IMR-90 (cell line): ENCODE results near the gene TMEM204. TPM values are rescaled to one million over a fixed set of nuclear protein-coding genes. Genes with fewer than 3 reads are reported as not detected.

Source experiments
- ATAC-seq: fragments of 200-7000 bp; cut with Tn5 transposase; 2 replicates; pipeline ENCODE4 v1.9.1; 2020; ENCODE audit warnings: low read depth, mild to moderate bottlenecking, moderate library complexity
- BruUV-seq: library from RNA; stranded (reverse); fragments of 400-500 nt; replicated peaks from 2 replicates; lab custom pipeline; 2021; lab: Mats Ljungman, UMichigan
- CTCF ChIA-PET: fragments of 300-600 bp; formaldehyde crosslinking; extraction: SDS; loops from one replicate; lab custom pipeline; 2021; ENCODE audit warnings: antibody characterized with exemption; lab: Yijun Ruan, JAX
- POLR2A ChIA-PET: fragments of 300-600 bp; sonication (Branson Sonifier 250); formaldehyde crosslinking; loops from one replicate; lab custom pipeline; 2022; ENCODE audit warnings: antibody characterized with exemption; ENCODE audit not compliant: unreplicated experiment; lab: Charles Lee
- DNase-seq: peaks from one replicate; pipeline ENCODE4 v3.0.0; 2013
- H2AFZ ChIP-seq: replicated peaks from 2 replicates; pipeline ENCODE3; 2013; ENCODE audit warnings: low read length, mild to moderate bottlenecking; ENCODE audit not compliant: poor library complexity
- H2AK5ac ChIP-seq: 2 replicates; pipeline ENCODE4 v1.6.1; 2013; ENCODE audit warnings: low read depth, low read length, inconsistent platforms
- H2AK9ac ChIP-seq: replicated peaks from 2 replicates; pipeline ENCODE3; 2013; ENCODE audit warnings: mild to moderate bottlenecking, low read depth, low read length, moderate library complexity; ENCODE audit not compliant: poor library complexity
- H2BK120ac ChIP-seq: 2 replicates; pipeline ENCODE4 v1.6.1; 2013; ENCODE audit warnings: low read depth, low read length, inconsistent platforms
- H2BK15ac ChIP-seq: 3 replicates; pipeline ENCODE4 v1.6.1; 2013; ENCODE audit warnings: low read depth, low read length, inconsistent platforms
- H2BK20ac ChIP-seq: 2 replicates; pipeline ENCODE4 v1.6.1; 2013; ENCODE audit warnings: low read depth, mild to moderate bottlenecking, inconsistent platforms, low read length, moderate library complexity
- H2BK5ac ChIP-seq: 2 replicates; pipeline ENCODE4 v1.6.1; 2013; ENCODE audit warnings: mild to moderate bottlenecking, low read depth, low read length, inconsistent platforms; ENCODE audit not compliant: poor library complexity, severe bottlenecking
- H3K14ac ChIP-seq: replicated peaks from 2 replicates; pipeline ENCODE4 v1.6.1; 2013; ENCODE audit warnings: low read depth, low read length, inconsistent platforms
- H3K18ac ChIP-seq: 2 replicates; pipeline ENCODE4 v1.6.1; 2013; ENCODE audit warnings: low read depth, low read length, control low read depth
- H3K23ac ChIP-seq: 2 replicates; pipeline ENCODE4 v1.6.1; 2013; ENCODE audit warnings: low read depth, low read length, inconsistent platforms
- H3K27ac ChIP-seq: 2 replicates; pipeline ENCODE4 v1.5.1; 2013; ENCODE audit warnings: mild to moderate bottlenecking, control low read depth, low read length; ENCODE audit not compliant: insufficient read depth
- H3K27me3 ChIP-seq: 2 replicates; pipeline ENCODE4 v1.6.1; 2013; ENCODE audit warnings: low read length; ENCODE audit not compliant: control insufficient read depth, insufficient read depth
- H3K36me3 ChIP-seq: 2 replicates; pipeline ENCODE4 v1.6.1; 2013; ENCODE audit warnings: low read length, mixed read lengths; ENCODE audit not compliant: control insufficient read depth, insufficient read depth
- H3K4ac ChIP-seq: 2 replicates; pipeline ENCODE4 v1.6.1; 2013; ENCODE audit warnings: low read depth, low read length, inconsistent platforms
- H3K4me1 ChIP-seq: 2 replicates; pipeline ENCODE4 v1.6.1; 2013; ENCODE audit warnings: low read length, mixed read lengths; ENCODE audit not compliant: control insufficient read depth, insufficient read depth
- H3K4me2 ChIP-seq: 2 replicates; pipeline ENCODE4 v1.6.1; 2013; ENCODE audit warnings: low read depth, mild to moderate bottlenecking, control low read depth, low read length, moderate library complexity
- H3K4me3 ChIP-seq: 2 replicates; pipeline ENCODE4 v1.5.1; 2013; ENCODE audit warnings: low read depth, mild to moderate bottlenecking, control low read depth, low read length, moderate library complexity; ENCODE audit not compliant: insufficient read depth
- H3K56ac ChIP-seq: 2 replicates; pipeline ENCODE4 v1.6.1; 2013; ENCODE audit warnings: low read length, inconsistent platforms; ENCODE audit not compliant: insufficient read depth; ENCODE audit errors: extremely low read depth
- H3K79me1 ChIP-seq, 2 experiments: 2 replicates each; pipeline ENCODE4 v1.6.1; 2013; ENCODE audit warnings: low read length in 2 of 2, inconsistent platforms in 1 of 2, low read depth in 1 of 2
- H3K9ac ChIP-seq: 2 replicates; pipeline ENCODE4 v1.6.1; 2013; ENCODE audit warnings: low read depth, low read length, control low read depth
- H3K9me1 ChIP-seq: 2 replicates; pipeline ENCODE4 v1.6.1; 2013; ENCODE audit warnings: low read length, inconsistent platforms; ENCODE audit not compliant: insufficient read depth
- H3K9me3 ChIP-seq: 2 replicates; pipeline ENCODE4 v1.6.1; 2013; ENCODE audit warnings: low read length; ENCODE audit not compliant: control insufficient read depth, insufficient read depth
- H4K20me1 ChIP-seq: 2 replicates; pipeline ENCODE4 v1.6.1; 2013; ENCODE audit warnings: low read length, inconsistent platforms; ENCODE audit not compliant: insufficient read depth
- H4K5ac ChIP-seq: 2 replicates; pipeline ENCODE4 v1.6.1; 2013; ENCODE audit warnings: mild to moderate bottlenecking, low read depth, low read length, control low read depth
- H4K8ac ChIP-seq, 2 experiments: 2 replicates each; pipeline ENCODE4 v1.6.1; 2013; ENCODE audit warnings: low read depth in 2 of 2, low read length in 2 of 2, control low read depth in 1 of 2, inconsistent platforms in 1 of 2
- H4K91ac ChIP-seq: 2 replicates; pipeline ENCODE4 v1.6.1; 2013; ENCODE audit warnings: low read depth, low read length, inconsistent platforms; ENCODE audit not compliant: insufficient read depth
- BHLHE40 ChIP-seq: fragments of 150-350 bp; IDR thresholded peaks from 2 replicates; pipeline ENCODE4 v1.6.1; 2016; ENCODE audit warnings: mild to moderate bottlenecking, low read depth, low read length
- CTCF ChIP-seq: conservative IDR thresholded peaks from 2 replicates; pipeline ENCODE4 v1.5.1; 2012; ENCODE audit warnings: mild to moderate bottlenecking, low read depth, low read length, improper control_type of control experiment
- FOS ChIP-seq: fragments of 150-350 bp; IDR thresholded peaks from 2 replicates; pipeline ENCODE4 v1.6.1; 2016; ENCODE audit warnings: low read depth, low read length
- MAFK ChIP-seq: IDR thresholded peaks from 2 replicates; pipeline ENCODE4 v1.6.1; 2012; ENCODE audit warnings: low read depth, low read length, improper control_type of control experiment
- MAZ ChIP-seq: IDR thresholded peaks from 2 replicates; pipeline ENCODE4 v1.6.1; 2012; ENCODE audit warnings: low read depth, mild to moderate bottlenecking, low read length, improper control_type of control experiment, moderate library complexity, borderline replicate concordance
- MXI1 ChIP-seq: IDR thresholded peaks from 2 replicates; pipeline ENCODE4 v1.6.1; 2012; ENCODE audit warnings: low read depth, mild to moderate bottlenecking, low read length, moderate library complexity, borderline replicate concordance
- NFE2L2 ChIP-seq: fragments of 150-350 bp; IDR thresholded peaks from 2 replicates; pipeline ENCODE4 v1.6.1; 2016; ENCODE audit warnings: low read depth, mild to moderate bottlenecking, low read length
- POLR2A ChIP-seq: IDR thresholded peaks from 2 replicates; pipeline ENCODE4 v1.6.1; 2012; ENCODE audit warnings: mild to moderate bottlenecking, low read depth, low read length
- RCOR1 ChIP-seq: IDR thresholded peaks from 2 replicates; pipeline ENCODE4 v1.6.1; 2012; ENCODE audit warnings: mild to moderate bottlenecking, low read length, improper control_type of control experiment; ENCODE audit not compliant: insufficient replicate concordance
- RFX5 ChIP-seq: IDR thresholded peaks from 2 replicates; pipeline ENCODE4 v1.8.0; 2012; ENCODE audit warnings: low read depth, mild to moderate bottlenecking, low read length, moderate library complexity
- SMC3 ChIP-seq: fragments of 150-350 bp; IDR thresholded peaks from 2 replicates; pipeline ENCODE4 v1.6.1; 2016; ENCODE audit warnings: low read depth, mild to moderate bottlenecking, antibody characterized with exemption, low read length, moderate library complexity
- USF2 ChIP-seq: fragments of 150-350 bp; IDR thresholded peaks from 2 replicates; pipeline ENCODE4 v1.6.1; 2017; ENCODE audit warnings: mild to moderate bottlenecking, antibody characterized with exemption, low read length, low read depth
- WGBS, 2 experiments: methylation state at CpG; one replicate each; pipeline versions ENCODE4 v1.1.5 to v1.1.7; 2013; ENCODE audit warnings: missing lambda C conversion rate in 2 of 2; ENCODE audit not compliant: insufficient read length in 1 of 2; ENCODE audit errors: extremely low coverage in 2 of 2; 5-methylcytosine and 5-hydroxymethylcytosine counted together
- dilution Hi-C: fragments of 300-500 bp; cut with HindIII; formaldehyde crosslinking; loops from one replicate; pipeline ENCODE4 v1.14.3; 2018; ENCODE audit warnings: low sequenced_read_pairs; ENCODE audit not compliant: unreplicated experiment
- in situ Hi-C: fragments of 300-500 bp; cut with MboI; formaldehyde crosslinking; loops from 3 replicates; pipeline ENCODE4 v1.14.3; 2019; ENCODE audit warnings: low sequenced_read_pairs, inconsistent platforms, mixed read lengths
- intact Hi-C: fragments of 100-400 bp; cut with micrococcal nuclease; formaldehyde crosslinking; loops from 2 replicates; pipeline ENCODE4 v1.10.0; 2022
- polyA plus RNA-seq, 3 experiments: library from polyadenylated mRNA; depleted of rRNA; stranded (reverse); fragments of >200 nt; gene quantifications; 2 replicates each; pipeline ENCODE4 v1.2.3, GENCODE V29; 2012; ENCODE audit warnings: low replicate concordance in 1 of 3
- total RNA-seq: library from RNA; depleted of rRNA; stranded (reverse); fragments of >200 nt; gene quantifications from 2 replicates; pipeline ENCODE4 v1.2.3, GENCODE V29; 2012
- TF ChIP-seq, protein P1 (sequence below): fragments of 150-350 bp; IDR thresholded peaks from 2 replicates; pipeline ENCODE4 v1.6.1; 2016; ENCODE audit warnings: low read depth, mild to moderate bottlenecking, low read length, moderate library complexity, borderline replicate concordance

TMEM204 gene
- total and polyA plus RNA-seq, 2 of the 4 experiments (the other 2 are of a cell fraction), result 7.0 to 12.3 TPM

- no peak overlapping the region for H2BK15ac ChIP-seq
- peaks cover 5 to 27% of the 10 kb centered on the region in 2 experiments; a peak in 3 of 4 replicates for H3K79me1 ChIP-seq
- no peak overlapping the region for H3K4ac ChIP-seq
- H2BK120ac ChIP-seq, result no peak overlapping the region
- no peak overlapping the region for H4K91ac ChIP-seq
- no peak for TF ChIP-seq USF2
- TF ChIP-seq RFX5, result no peak
- no peak for TF ChIP-seq FOS
- TF ChIP-seq NFE2L2, result no peak
- no peak for TF ChIP-seq POLR2A
- no peak for TF ChIP-seq SMC3
- TF ChIP-seq RCOR1, result no peak
- TF ChIP-seq CTCF, result no peak
- no peak for TF ChIP-seq MAZ
- TF ChIP-seq BHLHE40, result no peak
- TF ChIP-seq MAFK, result no peak
- TF ChIP-seq, protein P1, sequence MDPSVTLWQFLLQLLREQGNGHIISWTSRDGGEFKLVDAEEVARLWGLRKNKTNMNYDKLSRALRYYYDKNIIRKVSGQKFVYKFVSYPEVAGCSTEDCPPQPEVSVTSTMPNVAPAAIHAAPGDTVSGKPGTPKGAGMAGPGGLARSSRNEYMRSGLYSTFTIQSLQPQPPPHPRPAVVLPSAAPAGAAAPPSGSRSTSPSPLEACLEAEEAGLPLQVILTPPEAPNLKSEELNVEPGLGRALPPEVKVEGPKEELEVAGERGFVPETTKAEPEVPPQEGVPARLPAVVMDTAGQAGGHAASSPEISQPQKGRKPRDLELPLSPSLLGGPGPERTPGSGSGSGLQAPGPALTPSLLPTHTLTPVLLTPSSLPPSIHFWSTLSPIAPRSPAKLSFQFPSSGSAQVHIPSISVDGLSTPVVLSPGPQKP, result no peak
- no peak for TF ChIP-seq MXI1
- H3K9ac ChIP-seq, result no peak overlapping the region
- H3K4me2 ChIP-seq, result no peak overlapping the region
- H4K20me1 ChIP-seq, result no peaks in the 10 kb centered on the region
- ChIA-PET CTCF (interaction anchor here (0.7 kb wide), 1 partner anchor 43 kb away, joined by 3 read pairs; no protein-coding TSS in a partner anchor), POLR2A (no interaction called here)
- H2BK20ac ChIP-seq, result no peak overlapping the region
- no peaks in the 10 kb centered on the region for H3K9me3 ChIP-seq
- intact Hi-C loops, result no loop called here
- no peak overlapping the region for H4K5ac ChIP-seq
- peaks cover 5% of the 10 kb centered on the region; the same call in 1 of the 2 replicates for H3K36me3 ChIP-seq
- ATAC-seq (no peak), DNase-seq (no peak)
- H2AK5ac ChIP-seq, result no peak overlapping the region
- no peak overlapping the region for H3K27ac ChIP-seq
- no peak overlapping the region for H3K56ac ChIP-seq
- WGBS, 2 experiments, result 100% methylated on average over 1 of the region's 14 CpGs; no CpG with 5 or more reads in 1 of the 2 experiments
- H3K18ac ChIP-seq, result no peak overlapping the region
- H4K8ac ChIP-seq, result no peak overlapping the region
- no peak overlapping the region for H3K4me3 ChIP-seq
- BruUV-seq, result no TSS peak
- H3K14ac ChIP-seq, result no peak overlapping the region
- peaks cover 17% of the 10 kb centered on the region for H3K4me1 ChIP-seq
- peak overlapping the region; percentile 55 for H2AK9ac ChIP-seq
- no peak overlapping the region for H3K23ac ChIP-seq
- H2AFZ ChIP-seq, result no peak overlapping the region
- H2BK5ac ChIP-seq, result no peak overlapping the region
- no peaks in the 10 kb centered on the region for H3K27me3 ChIP-seq
- in situ Hi-C loops, result no loop called here
- dilution Hi-C loops, result no loop called here
- peaks cover 4% of the 10 kb centered on the region for H3K9me1 ChIP-seq
Observed at GRCh38 chr16:1531638-1531910, 1.9 kb upstream of the TMEM204 start.
